HCT116 (cell line): ENCODE measurements around the gene TIAM2.

ENCODE experiments used
- ELF1 ChIP-seq: IDR thresholded peaks from 2 replicates; pipeline ENCODE4 v1.6.1; 2012; ENCODE audit warnings: low read depth, borderline replicate concordance
- EZH2 ChIP-seq: fragments of 200-600 bp; sonication (generic); IDR thresholded peaks from 2 replicates; pipeline ENCODE4 v1.6.1; 2017; ENCODE audit warnings: antibody characterized with exemption, mixed run types
- JUND ChIP-seq: IDR thresholded peaks from 2 replicates; pipeline ENCODE4 v1.6.1; 2012
- MAX ChIP-seq: IDR thresholded peaks from 2 replicates; pipeline ENCODE4 v1.6.1; 2012
- POLR2A ChIP-seq: IDR thresholded peaks from 2 replicates; pipeline ENCODE4 v1.7.0; 2011; ENCODE audit warnings: borderline replicate concordance; ENCODE audit not compliant: insufficient read depth, insufficient read length; ENCODE audit errors: extremely low read depth
- POLR2AphosphoS5 ChIP-seq: IDR thresholded peaks from 2 replicates; pipeline ENCODE4 v1.6.1; 2011; ENCODE audit warnings: mild to moderate bottlenecking, low read depth, low read length, moderate library complexity
- RAD21 ChIP-seq: IDR thresholded peaks from 2 replicates; pipeline ENCODE4 v1.6.1; 2012; ENCODE audit warnings: low read depth, mild to moderate bottlenecking
- REST ChIP-seq: IDR thresholded peaks from 2 replicates; pipeline ENCODE4 v1.6.1; 2012; ENCODE audit warnings: low read depth
- SP1 ChIP-seq: IDR thresholded peaks from 2 replicates; pipeline ENCODE4 v1.6.1; 2012; ENCODE audit warnings: low read depth
- SRF ChIP-seq: IDR thresholded peaks from 2 replicates; pipeline ENCODE4 v1.6.1; 2012; ENCODE audit warnings: low read depth
- ZFX ChIP-seq: fragments of 450-650 bp; IDR thresholded peaks from 2 replicates; pipeline ENCODE4 v1.6.1; 2017
- ZNF274 ChIP-seq: fragments of 200-500 bp; sonication (Bioruptor generic); IDR thresholded peaks from 2 replicates; pipeline ENCODE4 v1.6.1; 2014; ENCODE audit warnings: mild to moderate bottlenecking, low read depth, low read length, inconsistent platforms
- TF ChIP-seq, protein P1 (sequence below), 3 experiments: fragments of 200-600 bp in 1 of 3; sonication (generic) in 1 of 3; IDR thresholded peaks in 2 of 3; conservative IDR thresholded peaks in 1 of 3; 2 replicates each; pipeline ENCODE4 v1.5.1; 2012 to 2017; ENCODE audit warnings: low read depth in 2 of 3, low read length in 2 of 3, antibody characterized with exemption in 1 of 3, borderline replicate concordance in 1 of 3, control low read depth in 1 of 3, mild to moderate bottlenecking in 1 of 3, mixed read lengths in 1 of 3, mixed run types in 1 of 3, moderate library complexity in 1 of 3; ENCODE audit not compliant: insufficient read depth in 1 of 3

DNA sequence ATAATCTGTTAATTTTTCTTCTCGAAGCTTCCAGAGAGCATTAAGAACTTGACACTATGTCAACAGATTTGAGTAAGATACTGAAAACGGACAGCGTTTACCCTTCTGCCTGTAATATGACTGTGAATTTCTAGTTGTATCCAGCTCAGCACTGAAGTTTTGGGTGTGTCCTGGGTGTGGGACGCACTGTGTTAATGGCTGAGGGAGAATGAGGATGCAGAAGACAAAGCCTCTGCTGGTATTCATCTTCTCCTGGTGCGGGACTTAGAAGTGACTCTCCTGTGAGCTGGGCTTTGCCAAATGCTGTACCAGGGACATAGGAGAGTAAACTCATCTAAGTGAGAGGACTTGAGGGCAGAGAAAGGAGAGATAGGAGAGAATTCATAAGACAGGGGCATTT lies 178.4 kb downstream of the TIAM2 start:
- no peak for TF ChIP-seq POLR2A
- TF ChIP-seq, protein P1, sequence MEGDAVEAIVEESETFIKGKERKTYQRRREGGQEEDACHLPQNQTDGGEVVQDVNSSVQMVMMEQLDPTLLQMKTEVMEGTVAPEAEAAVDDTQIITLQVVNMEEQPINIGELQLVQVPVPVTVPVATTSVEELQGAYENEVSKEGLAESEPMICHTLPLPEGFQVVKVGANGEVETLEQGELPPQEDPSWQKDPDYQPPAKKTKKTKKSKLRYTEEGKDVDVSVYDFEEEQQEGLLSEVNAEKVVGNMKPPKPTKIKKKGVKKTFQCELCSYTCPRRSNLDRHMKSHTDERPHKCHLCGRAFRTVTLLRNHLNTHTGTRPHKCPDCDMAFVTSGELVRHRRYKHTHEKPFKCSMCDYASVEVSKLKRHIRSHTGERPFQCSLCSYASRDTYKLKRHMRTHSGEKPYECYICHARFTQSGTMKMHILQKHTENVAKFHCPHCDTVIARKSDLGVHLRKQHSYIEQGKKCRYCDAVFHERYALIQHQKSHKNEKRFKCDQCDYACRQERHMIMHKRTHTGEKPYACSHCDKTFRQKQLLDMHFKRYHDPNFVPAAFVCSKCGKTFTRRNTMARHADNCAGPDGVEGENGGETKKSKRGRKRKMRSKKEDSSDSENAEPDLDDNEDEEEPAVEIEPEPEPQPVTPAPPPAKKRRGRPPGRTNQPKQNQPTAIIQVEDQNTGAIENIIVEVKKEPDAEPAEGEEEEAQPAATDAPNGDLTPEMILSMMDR (IDR thresholded peaks at IDR 0.05 in 2 of 3, conservative IDR thresholded peaks at IDR 0.05 in 1 of 3; ENCODE audit: borderline replicate concordance in 1 of 3, insufficient read depth in 1 of 3, low read depth in 2 of 3, low read length in 2 of 3): no peak
- no peak for TF ChIP-seq JUND
- TF ChIP-seq POLR2AphosphoS5: no peak
- no peak for TF ChIP-seq ELF1
- TF ChIP-seq REST: no peak
- no peak for TF ChIP-seq SP1
- no peak for TF ChIP-seq ZFX
- no peak for TF ChIP-seq MAX
- TF ChIP-seq EZH2: no peak
- no peak for TF ChIP-seq RAD21
- no peak for TF ChIP-seq ZNF274
- TF ChIP-seq SRF: no peak
